ENCODE data around the gene RAB13. TPM values are rescaled to one million over a fixed set of nuclear protein-coding genes. Genes with fewer than 3 reads are reported as not detected.

The RAB13 gene
- total and polyA plus RNA-seq, 2 experiments from 2014 or later = 25.9 to 98.7 TPM

DNA sequence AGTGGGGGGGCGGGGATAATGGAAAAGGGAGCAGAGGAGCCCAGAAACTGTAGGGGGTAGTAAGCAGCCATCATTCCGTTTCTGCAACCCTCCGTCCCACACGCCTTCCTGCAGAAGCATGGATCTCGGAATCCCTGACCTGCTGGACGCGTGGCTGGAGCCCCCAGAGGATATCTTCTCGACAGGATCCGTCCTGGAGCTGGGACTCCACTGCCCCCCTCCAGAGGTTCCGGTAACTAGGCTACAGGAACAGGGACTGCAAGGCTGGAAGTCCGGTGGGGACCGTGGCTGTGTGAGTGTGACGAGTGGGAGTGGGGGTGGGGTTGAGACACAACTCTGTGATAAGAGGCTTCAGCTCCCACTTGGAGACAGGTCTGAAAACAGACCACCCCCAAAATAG is 17.7 kb downstream of the RAB13 start:
- Histone ChIP-seq H3K27ac (peak overlapping the region; percentile 77), H3K9me2 (replicated peaks; ENCODE audit: insufficient read depth) (no peaks in the 10 kb centered on the region), H3K36me3 (replicated peaks; ENCODE audit: insufficient read depth, low read depth) (no peaks in the 10 kb centered on the region), H4K20me1 (ENCODE audit: insufficient read depth, poor library complexity, severe bottlenecking) (no peaks in the 10 kb centered on the region), H3K4me1 (ENCODE audit: insufficient read depth) (peaks cover 12% of the 10 kb centered on the region), H3K4me3 (no peak overlapping the region), H3K4me2 (peak overlapping the region; percentile 86), H3K27me3 (no peaks in the 10 kb centered on the region), H3K79me2 (peaks cover 21% of the 10 kb centered on the region), H2AFZ (peak overlapping the region; percentile 36), H3K9me3 (ENCODE audit: low read depth) (no peaks in the 10 kb centered on the region)
- no peak for DNase-seq (ENCODE audit: low spot score)
- TF ChIP-seq EZH2 (IDR thresholded peaks at IDR 0.05; ENCODE audit: borderline replicate concordance) (no peak), EZH2phosphoT487 (IDR thresholded peaks at IDR 0.05; ENCODE audit: low read depth, severe bottlenecking, unreplicated experiment) (no peak)
- TF ChIP-seq, protein P1, sequence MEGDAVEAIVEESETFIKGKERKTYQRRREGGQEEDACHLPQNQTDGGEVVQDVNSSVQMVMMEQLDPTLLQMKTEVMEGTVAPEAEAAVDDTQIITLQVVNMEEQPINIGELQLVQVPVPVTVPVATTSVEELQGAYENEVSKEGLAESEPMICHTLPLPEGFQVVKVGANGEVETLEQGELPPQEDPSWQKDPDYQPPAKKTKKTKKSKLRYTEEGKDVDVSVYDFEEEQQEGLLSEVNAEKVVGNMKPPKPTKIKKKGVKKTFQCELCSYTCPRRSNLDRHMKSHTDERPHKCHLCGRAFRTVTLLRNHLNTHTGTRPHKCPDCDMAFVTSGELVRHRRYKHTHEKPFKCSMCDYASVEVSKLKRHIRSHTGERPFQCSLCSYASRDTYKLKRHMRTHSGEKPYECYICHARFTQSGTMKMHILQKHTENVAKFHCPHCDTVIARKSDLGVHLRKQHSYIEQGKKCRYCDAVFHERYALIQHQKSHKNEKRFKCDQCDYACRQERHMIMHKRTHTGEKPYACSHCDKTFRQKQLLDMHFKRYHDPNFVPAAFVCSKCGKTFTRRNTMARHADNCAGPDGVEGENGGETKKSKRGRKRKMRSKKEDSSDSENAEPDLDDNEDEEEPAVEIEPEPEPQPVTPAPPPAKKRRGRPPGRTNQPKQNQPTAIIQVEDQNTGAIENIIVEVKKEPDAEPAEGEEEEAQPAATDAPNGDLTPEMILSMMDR (IDR thresholded peaks at IDR 0.05; ENCODE audit: poor library complexity) = no peak
- 26% methylated on average over 12 of the region's 13 CpGs for WGBS (ENCODE audit: low lambda C conversion rate, missing lambda C conversion rate)

DNA sequence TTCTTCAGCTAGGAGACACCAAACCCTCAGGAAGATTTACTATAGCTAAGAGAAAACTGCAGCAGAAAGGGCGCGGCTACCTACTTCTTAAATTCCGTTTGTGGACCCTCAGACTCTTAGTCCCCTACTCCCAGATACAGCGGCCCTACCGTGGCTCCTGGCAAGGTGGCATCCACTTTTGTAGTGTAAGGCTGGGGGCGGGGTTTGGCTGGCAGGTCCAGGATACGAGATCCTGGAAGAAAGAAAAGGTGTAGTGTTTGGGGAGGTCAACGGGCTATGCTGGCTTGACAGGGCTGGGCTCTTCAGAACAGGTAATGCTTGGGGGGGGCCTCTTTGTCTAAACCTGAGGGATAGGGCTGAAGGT is 18.2 kb downstream of the RAB13 start:
- Histone ChIP-seq H3K9me2 (replicated peaks; ENCODE audit: insufficient read depth) (no peaks in the 10 kb centered on the region), H4K20me1 (ENCODE audit: insufficient read depth, poor library complexity, severe bottlenecking) (no peaks in the 10 kb centered on the region), H3K27ac (peak overlapping the region; percentile 77), H3K27me3 (no peaks in the 10 kb centered on the region), H3K4me1 (ENCODE audit: insufficient read depth) (peaks cover 12% of the 10 kb centered on the region), H3K79me2 (peaks cover 23% of the 10 kb centered on the region), H3K4me3 (peak overlapping the region; percentile 20), H3K9me3 (ENCODE audit: low read depth) (no peaks in the 10 kb centered on the region), H3K36me3 (replicated peaks; ENCODE audit: insufficient read depth, low read depth) (no peaks in the 10 kb centered on the region), H3K4me2 (peak overlapping the region; percentile 86), H2AFZ (peak overlapping the region; percentile 36)
- peak; percentile 55 for DNase-seq (ENCODE audit: low spot score)
- TF ChIP-seq EZH2phosphoT487 (IDR thresholded peaks at IDR 0.05; ENCODE audit: low read depth, severe bottlenecking, unreplicated experiment) (no peak), EZH2 (IDR thresholded peaks at IDR 0.05; ENCODE audit: borderline replicate concordance) (no peak)
- TF ChIP-seq, protein P1 (IDR thresholded peaks at IDR 0.05; ENCODE audit: poor library complexity) = no peak
- 3% methylated on average over 8 of the region's 8 CpGs for WGBS (ENCODE audit: low lambda C conversion rate, missing lambda C conversion rate)

DNA sequence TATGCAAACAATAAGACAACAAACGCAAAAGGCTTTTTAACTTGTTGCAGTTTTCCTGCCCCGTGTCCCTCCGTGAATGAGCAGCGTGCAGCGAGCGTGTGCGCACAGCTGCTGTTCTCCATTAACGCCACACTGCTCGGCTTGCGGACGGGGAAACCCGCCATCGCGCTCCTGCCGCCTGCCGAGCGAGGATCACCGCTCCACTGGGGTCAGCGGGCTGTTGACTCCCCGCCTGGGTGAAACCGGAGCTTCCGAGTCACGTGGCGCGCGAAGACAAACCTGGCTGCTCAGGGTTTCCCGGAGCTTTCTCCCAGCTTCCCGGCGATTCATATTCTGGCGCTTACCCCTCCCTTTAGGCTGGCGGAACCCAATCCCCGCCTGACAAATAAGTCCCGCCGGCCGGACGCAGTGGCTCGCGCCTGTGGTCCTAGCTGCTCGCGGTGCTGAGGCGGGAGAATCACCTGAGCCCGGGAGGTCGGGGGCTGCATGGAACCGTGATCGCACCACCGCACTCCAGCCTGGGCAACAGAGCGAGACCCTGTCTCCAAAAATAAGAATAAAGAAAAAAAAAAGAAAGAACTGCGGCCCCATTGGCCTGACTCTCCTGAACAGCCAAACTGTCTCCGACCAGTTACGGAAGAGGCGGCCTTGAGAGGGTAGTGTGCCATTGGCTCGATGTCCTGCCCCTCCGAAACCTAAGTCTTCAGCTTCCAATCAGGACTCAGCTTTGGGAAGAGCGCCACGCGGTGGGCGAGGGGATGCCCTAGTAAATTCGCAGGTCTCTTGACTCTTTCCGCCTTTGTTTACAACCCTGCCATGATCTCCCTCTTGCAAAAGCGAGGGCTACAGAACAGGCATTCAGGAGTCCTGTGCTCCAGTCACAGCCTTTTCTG is 18.8 kb downstream of the RAB13 start, which contains the start of gene CREB3L4:
TSS of gene CREB3L4 (plus strand) at position 796 of the 893 bp plus-strand sequence. CDS start 624 bp downstream, outside the sequence.
- H3K4me1 ChIP-seq (ENCODE audit: insufficient read depth) = peaks cover 12% of the 10 kb centered on the region
- DNase-seq (ENCODE audit: low spot score) = peak; percentile 96
- TF ChIP-seq EZH2phosphoT487 (IDR thresholded peaks at IDR 0.05; ENCODE audit: low read depth, severe bottlenecking, unreplicated experiment) = no peak
- TF ChIP-seq, protein P1 (IDR thresholded peaks at IDR 0.05; ENCODE audit: poor library complexity) = peak; percentile 45
- TF ChIP-seq EZH2 (IDR thresholded peaks at IDR 0.05; ENCODE audit: borderline replicate concordance) = no peak
- WGBS (ENCODE audit: low lambda C conversion rate, missing lambda C conversion rate) = 1% methylated on average over 58 of the region's 60 CpGs
- no peaks in the 10 kb centered on the region for H3K27me3 ChIP-seq
- no peaks in the 10 kb centered on the region for H3K9me2 ChIP-seq (replicated peaks; ENCODE audit: insufficient read depth)
- peaks cover 29% of the 10 kb centered on the region for H3K79me2 ChIP-seq
- H3K4me3 ChIP-seq = peak within 1 kb of the TSS; percentile 34
- H3K27ac ChIP-seq = peak within 1 kb of the TSS; percentile 89
- peak within 1 kb of the TSS; percentile 57 for H2AFZ ChIP-seq
- H3K9me3 ChIP-seq (ENCODE audit: low read depth) = no peaks in the 10 kb centered on the region
- H3K36me3 ChIP-seq (replicated peaks; ENCODE audit: insufficient read depth, low read depth) = no peaks in the 10 kb centered on the region
- H3K4me2 ChIP-seq = peak within 1 kb of the TSS; percentile 86
- H4K20me1 ChIP-seq (ENCODE audit: insufficient read depth, poor library complexity, severe bottlenecking) = no peaks in the 10 kb centered on the region
